Measurements from ENCODE around the gene CYGB.

The CYGB gene

DNA sequence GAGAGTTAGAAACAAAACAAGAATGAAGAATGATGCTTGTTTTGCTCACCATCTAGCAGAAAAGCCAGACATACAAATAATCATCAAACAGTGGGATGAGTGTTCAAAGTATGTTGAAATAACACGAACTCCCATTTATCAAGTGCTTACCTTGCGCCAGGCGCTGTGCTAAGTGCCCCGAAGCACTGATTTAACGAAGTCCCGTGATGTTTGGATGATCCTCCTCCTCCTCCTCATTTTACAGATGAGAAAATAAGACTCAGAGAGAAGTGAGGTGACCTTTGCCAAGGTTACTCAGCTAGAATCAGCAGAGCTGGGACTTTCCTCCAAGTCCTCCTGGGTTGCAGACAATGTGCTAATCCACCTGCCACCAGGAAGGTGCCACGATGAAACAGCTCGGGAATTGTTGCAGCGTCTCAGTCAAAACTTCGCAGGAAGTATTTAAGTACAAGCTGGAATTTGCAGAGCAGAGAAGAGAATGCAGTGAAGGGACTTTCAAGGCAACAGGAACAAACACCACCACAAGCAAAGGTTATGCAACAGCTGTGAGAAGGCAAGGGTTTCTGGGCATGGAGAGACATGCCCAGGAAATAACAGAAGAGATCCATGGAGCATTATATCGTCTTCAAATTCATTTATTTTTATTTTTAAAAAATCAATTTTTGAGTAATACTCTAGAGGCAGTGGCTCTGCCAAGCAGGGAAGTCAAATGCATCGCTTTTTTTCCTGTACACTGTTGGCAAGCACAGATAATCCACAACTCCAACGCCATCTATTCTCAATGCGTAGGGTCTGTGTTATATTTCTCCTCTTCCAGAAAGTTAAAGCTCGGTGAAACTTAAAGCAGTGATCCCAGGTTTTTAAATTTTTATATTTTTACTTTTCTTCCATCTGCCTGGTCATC lies 13.5 kb upstream of the CYGB start:
- no peak for DNase-seq (ENCODE audit: low read depth in 2 of 3, low spot score in 2 of 3)

DNA sequence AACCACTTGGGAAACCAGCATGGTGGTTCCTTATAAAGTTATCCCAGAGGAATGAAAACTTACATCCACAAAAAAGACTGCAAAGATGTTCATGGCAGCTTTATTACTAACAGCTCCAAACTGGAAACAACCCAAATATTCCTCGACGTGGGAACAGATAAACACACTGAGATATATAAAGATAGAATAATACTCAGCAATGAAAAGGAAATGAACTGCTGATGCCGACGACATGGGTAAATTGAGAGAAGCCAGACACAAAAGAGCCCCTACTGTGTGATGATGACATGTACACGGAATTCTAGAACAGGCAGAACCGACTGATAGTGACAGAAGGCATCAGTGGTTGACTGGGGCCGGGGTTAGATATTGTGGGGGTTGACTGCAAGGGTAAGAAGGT lies 12.0 kb upstream of the CYGB start:
- no peak for DNase-seq (ENCODE audit: low read depth in 2 of 3, low spot score in 2 of 3)

DNA sequence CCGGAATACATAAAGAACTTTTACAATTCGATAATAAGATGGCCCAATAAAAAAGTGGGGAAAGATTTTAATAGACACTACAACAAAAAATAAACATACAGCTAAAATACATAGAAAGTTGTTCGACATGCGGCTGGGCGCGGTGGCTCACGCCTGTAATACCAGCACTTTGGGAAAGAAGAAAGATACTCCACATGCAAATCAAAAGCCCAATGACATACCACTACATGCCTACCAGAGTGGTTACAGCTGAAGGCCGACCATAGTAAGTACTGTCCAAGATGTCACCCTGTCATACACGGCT lies 11.7 kb upstream of the CYGB start:
- DNase-seq (ENCODE audit: low read depth in 2 of 3, low spot score in 2 of 3), result no peak

DNA sequence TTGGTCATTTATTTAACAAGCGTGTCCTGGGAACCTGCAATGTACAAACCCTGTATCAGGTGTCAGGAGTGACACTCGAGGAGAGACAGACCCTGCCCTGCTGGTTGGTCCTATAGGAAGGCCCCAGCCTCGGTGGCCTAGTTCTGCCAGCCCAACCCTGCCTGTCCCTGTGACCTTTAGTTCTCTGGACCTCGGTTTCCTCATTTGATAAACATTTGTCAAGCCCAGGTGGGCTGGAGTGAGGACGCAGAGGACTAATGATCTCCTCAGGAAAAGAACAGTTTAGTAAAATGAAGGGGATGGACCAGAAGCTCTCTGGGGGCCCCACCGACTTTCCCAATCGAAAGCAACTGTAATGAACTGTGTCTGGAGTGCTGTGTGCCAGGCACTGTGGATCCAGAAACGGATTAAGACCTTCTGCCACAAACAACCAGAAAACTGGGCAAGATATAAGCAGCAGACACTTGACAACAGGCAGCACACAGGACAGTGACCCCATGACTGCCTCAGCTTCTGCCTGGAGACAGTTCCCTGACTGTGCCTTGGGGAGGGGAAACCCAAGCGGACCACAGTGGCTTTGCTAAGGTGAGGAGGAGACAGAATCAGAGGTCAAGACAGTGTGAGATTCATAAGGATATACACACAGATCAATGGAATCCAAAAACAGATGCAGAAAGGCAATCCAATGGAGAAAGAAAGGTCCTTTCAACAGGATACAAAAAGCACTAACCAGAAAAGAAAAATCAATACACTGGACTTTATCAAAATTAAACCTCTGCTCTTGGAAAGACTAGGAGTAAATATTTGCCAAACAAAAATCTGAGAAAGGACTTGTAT lies 11.1 kb upstream of the CYGB start:
- no peak for DNase-seq (ENCODE audit: low read depth in 2 of 3, low spot score in 2 of 3)

DNA sequence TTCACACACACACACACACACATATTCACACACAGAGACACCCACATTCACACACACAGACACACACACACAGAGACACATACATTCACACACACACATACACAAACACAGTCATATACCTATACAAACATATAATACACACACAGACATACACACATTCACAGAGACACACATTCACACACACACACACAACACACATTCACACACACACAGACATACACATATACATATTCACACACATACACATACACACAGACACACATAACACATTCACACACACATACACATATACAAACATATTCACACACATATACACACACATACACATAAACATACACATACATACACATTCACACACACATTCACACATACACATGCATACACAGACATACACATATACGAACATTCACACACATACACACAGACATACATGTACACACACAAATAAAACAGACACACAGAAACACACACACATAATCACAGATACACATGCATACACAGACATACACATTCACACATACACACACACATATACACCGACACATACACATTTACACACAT lies 10.2 kb upstream of the CYGB start:
- no peak for DNase-seq (ENCODE audit: low read depth in 2 of 3, low spot score in 2 of 3)

DNA sequence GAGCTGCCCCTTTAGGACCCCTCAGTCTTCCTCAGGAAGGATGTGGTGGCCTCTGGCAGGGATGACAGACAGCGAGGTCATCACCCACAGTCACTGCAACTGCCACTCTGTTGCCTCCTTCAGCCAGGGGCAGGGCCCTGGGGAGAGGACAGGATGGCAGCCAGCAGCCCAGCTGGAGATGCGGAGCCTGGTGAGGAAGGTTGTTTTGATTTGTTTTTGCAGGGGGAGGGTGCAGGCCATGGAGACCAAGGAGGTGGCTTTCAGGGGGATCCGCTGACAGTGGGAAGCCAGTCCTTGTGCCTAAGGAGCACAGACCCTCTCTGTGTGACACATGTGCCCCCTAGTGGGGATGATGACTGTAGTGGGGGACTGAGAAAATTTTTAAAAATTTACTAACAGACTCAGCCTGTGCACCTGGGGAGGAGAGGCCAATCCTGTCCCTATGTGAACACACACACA lies 9.7 kb upstream of the CYGB start:
- DNase-seq (ENCODE audit: low read depth in 2 of 3, low spot score in 2 of 3), result no peak

DNA sequence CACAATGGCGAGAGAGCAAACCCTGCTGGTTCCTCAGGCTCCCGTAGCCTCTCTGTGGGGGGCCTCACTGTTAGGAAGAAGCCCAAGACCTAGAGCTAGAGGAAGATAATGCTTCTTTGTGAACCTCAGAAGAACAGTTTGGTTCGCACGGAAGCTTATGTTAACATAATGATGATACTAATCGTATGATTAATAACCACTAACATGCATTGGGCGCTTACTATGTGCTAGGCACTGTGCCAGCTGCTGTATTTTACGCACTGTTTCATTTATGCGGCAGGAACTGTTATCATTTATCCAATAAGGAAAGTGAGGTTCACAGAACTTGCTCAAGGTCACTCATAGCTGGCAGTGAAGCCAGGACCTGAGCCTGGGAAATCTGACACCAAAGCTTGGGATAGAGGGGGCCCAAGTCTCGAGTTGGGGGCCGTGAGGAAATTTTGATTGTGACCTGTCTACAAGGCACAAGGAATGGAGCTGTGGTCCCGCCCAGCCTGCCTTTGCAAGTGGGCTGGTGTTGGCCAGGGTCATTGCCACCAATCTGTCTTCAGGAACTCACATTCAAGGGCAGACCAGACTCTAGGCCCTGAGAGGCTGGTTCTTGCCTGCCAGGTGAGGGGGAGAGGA lies 9.2 kb upstream of the CYGB start:
- DNase-seq (ENCODE audit: low read depth in 2 of 3, low spot score in 2 of 3), result no peak

DNA sequence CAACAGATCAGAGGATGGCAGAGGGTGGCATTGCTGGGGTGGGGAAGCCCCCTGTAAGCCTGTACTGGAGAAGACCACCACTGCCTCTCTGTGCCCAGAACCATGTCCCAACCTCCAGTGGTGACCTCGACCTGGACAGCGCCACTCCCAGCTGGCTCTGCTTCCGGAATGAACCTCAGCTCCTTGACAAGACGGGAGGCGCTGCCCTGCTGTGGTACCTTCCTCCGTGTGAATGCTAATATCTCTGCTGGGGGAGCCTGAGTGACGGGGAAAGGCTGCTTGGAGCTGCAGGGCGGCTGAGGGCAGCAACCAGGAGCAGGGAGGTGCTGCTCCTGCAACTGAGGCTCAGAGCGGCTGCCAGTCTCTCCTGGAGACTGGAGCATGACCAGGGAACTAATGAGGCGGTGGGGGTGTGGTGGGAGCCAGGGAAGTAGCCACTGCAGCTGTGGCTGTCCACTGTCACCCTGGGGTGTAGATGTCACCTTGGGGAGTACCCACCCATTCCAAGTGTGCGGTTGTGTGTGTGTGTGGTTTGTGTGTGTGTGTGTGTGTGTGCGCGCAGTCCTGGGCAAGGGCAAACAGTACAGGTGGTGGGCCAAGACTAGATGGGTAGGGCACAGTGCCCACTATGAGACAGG lies 8.5 kb upstream of the CYGB start:
- DNase-seq (ENCODE audit: low read depth in 2 of 3, low spot score in 2 of 3), result no peak

DNA sequence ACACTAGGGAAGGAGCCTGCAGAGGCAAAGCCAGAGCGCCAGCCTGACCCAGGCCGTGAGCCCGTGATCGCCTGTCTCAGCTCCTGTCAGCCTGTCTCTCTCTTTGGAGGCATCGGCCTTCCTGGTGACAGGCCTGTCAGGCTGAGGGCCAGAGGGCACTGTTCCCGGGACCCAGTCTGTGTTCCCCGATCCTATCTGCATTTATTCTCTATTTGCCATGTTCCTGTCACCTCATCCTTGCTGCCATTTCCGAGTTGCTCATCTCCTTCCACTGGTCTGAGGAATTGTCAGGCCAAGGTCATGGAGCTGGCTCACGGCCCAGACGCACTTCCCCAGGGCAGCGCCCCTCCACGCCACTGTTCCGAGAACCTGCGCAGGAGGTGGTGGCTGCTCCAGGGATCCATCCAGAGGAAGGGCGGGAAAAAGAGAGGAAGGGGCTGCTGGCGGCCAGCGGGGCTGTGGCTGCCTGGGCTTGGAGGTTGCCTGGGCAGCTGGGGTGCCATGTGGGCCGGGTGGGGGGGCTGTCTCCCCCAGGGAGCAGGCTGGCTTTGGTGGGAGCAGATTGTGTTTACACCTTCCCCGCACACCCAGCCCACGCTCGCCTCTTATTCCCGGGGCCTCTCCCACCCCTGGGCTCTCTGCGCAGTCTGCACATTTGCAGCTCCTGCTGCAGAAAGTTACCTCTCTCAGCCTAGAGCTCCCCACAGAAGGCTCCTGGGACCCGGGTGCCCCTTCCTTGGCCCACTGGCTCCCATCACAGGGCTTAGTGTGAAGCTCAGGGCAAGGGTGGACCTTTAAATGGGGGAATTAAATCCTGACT lies 7.2 kb upstream of the CYGB start:
- no peak for DNase-seq (ENCODE audit: low read depth in 2 of 3, low spot score in 2 of 3)

DNA sequence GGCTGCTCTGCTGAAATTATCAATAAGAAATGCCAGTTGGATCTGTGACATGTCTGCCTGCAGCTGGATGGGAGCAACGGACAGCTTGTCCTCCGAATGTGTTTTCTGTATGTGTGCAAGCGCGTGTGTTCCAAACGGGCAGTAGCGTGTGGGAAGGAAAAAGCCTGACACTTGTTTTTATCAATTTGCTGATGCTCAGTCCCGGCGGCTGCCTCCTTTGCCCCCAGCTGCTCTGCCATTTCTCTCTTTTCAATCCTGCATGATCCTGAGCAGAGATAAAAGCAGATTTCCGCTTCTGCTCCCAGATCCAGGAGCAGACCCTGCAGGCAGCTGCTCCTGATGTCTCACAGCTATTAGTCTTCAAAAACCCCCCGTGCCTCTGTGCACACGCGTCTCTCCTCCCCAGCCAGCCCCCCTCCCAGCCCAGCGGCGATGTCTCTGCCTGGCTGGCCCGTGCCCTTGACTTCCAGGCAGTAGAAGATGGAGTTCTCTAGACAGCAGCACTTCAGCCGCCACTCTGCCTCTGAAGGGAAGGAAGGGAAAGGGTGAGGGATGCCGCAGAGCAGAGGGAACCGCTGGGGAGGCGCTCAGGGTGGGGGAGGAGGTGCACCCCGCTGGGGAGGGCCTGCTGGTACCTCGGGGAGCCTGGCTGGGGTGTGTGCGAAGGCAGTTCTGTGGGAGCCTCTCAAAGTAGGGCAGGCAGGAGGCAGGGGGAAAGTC lies 6.5 kb upstream of the CYGB start:
- DNase-seq (ENCODE audit: low read depth in 2 of 3, low spot score in 2 of 3), result no peak

DNA sequence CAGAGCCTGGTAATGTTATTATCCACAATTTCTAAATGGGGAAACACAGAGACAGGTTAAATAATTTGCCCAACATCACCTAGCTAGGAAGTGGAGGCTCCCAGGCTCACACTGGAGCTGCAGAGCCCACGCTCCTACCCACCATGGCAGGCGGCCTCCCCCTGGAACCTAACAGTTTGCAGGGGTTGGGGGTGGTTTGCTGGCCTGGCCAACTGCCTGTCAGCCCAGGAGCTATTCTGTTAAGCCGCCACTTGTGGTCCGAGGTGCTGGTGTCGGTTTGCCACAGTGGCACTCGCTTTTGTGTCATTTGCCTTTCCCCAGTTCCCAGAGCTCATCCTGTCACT lies 5.9 kb upstream of the CYGB start:
- DNase-seq (ENCODE audit: low read depth in 2 of 3, low spot score in 2 of 3), result no peak

DNA sequence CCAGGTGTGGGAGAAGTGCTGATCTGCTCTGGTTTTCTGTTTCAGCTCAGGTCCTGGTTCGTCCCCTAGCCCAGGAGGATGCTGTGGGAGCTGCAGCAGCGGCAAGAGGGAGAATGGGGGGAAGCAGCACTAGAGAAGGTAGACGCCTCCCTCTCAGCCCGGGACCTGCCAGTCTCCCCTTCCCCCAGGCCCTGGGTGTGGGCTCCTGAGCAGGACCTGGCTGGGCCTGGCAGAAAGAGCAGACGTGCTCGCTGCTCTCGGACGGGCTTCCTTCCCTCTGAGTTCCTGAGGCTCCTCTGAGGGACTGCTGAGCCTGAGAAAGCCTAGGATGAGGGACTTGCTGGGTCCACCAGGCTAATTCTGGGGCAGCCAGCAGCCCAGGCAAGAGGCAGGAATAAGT lies 5.5 kb upstream of the CYGB start:
- DNase-seq (ENCODE audit: low read depth in 2 of 3, low spot score in 2 of 3), result no peak

DNA sequence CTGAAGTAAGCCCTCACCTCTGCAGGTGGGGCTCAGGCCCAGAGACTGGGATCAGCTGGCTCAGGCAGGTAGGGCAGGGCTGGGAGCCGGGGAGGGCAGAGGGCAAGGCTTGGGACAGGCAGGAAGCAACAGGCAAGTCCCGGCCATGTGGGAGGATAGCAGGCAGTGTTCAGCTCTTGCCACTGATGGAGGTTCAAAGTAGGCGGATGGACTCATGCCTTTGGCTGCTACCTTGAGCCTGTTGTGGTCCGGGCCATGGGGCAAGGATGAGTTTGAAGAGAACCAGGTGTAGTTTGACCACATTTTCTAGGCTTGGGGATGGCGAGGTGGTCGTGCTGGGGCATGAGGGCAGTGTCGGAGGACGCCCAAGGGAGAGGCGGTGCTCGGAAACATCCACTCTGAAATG lies 5.1 kb upstream of the CYGB start:
- no peak for DNase-seq (ENCODE audit: low read depth in 2 of 3, low spot score in 2 of 3)

DNA sequence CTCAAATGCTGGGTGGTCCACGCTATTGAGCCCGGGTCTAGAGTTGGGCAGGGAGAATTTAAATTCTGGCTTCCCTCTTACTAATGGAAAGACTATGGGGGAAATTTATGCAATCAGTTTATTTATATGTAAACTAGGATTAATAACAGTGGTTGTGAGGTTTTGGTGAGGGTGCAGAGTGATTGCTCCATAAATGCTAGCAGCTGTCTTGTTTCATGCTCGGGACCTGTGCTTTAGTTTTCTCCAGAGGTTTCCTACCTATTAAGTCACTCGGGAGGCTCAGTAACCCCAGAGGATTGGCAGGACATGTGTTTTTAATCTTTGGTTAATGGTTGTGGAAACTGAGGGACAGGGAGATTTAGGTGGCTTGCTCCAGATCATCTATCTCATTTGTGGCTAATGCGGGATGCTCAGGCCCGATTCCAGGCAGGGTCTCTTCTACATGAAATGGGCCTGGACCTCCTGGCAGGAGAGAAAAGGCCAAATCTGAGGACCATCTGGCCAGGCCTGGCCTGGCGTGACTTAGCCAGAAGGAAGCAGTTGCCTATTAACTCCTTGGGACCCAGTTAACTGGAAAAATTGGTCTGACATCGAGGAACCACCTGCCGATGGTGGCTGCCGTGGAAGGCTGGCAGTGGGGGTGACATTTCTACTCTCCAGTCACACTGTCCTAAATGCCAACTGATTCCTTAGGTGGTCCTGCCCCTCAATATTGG lies 4.4 kb upstream of the CYGB start:
- no peak for DNase-seq (ENCODE audit: low read depth in 2 of 3, low spot score in 2 of 3)

DNA sequence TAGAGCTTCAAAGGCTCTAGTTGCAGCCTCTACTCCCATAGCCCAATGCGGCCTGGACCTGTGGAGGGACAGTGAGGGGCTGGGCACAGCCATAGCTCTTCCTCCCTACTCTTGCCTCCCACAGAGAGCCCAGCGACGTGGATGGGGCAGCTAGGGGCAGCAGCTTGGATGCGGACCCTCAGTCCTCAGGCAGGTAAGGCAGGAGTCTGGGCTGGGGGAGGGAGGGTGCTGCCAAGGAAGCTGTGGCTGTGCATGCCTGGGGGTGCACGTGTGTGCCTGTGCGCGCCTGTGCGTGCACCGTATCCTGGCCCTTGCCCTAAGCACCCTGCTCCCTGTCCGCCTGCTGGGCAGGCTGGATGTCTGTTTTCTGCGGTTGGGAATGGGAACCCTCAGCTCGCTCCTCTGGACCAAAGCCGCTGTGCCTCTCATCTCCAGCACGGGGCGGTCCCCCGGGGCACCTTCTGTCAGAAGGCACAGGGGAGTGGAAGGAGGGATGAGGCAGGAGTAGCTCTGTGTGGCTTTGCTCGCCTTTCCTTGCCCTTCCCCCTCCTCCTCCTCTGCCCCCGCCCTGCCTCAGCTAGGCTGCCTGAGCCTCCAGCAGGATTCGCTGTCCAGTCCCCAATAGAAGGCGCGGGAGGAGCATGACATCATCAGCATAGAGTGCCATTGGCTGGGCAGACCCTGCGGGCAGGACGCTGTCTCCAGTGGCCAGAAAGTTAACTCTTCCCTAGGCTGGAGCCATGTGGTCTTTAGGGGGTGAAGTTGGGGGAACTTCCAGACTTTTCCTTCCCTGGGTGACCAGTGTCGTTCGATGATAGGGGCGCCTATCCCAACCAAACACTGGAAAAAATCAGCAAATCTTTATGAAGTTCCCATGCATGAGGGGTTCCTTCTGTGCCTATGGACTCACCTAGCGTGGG lies 3.1 kb upstream of the CYGB start:
- no peak for DNase-seq (ENCODE audit: low read depth in 2 of 3, low spot score in 2 of 3)

DNA sequence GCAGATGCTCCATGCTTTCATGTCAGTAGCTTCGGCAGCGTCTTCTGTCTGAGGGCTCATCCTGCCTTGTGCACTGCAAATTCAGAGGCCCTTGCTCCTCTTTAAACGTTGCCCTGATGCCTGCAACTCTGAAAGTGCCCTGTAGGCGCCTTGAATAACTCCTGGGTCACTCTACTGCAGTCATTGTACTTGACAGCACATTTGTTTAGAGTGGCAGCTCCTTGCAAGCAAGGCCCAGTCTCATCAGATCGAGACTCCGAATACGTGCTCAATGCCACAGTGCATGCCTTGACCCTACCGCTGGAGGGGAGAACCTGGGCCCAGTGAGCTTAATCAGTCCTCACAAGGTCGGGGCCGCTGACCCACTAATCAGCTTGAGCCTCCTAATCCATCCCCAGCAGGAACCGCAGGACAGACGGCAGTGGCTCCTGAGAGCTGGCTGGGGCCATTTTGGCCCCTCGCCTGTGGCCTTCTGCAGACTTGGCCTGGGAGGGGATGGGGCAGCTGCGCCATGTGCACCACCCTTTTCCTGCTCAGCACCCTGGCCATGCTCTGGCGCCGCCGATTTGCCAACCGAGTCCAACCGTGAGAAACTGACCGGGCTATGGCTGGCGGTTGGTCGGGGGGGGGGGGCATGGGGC lies 2.2 kb upstream of the CYGB start, which contains the start of gene PRCD:
TSS of gene PRCD (plus strand) at position 414 of the 641 bp plus-strand sequence. CDS start at position 512, 98 bp downstream.
- no peak for DNase-seq (ENCODE audit: low read depth in 2 of 3, low spot score in 2 of 3)

DNA sequence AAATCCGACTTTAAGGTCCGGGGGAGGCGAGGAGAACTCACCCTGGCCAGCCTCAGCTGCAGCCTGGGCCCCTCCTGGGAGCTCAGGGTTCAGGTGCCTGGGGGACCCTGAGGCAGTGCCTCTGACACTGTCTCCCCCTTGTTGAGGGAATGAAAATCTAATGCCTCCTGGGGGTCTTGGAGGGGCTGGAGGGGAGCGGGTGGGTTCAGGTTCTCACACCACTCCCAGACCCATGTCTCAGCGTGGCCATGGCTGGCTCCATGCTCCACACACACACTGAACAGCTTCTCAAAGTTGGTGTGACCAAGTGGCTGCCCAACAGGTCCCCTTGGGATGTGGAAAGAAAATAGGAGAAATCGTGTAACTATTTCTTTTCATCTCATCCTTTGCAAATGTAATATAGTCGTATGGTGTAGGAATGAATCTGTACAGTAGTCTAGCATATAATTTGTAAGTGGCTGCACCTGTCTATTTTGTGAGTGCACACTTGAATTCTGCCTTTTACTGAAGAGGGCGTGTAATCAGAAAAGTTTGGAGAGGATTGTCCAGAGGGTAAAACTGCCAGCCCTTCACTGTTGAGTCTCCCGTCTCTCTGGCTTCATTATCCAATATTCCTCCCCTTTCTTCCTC lies 1.5 kb upstream of the CYGB start:
- no peak for DNase-seq (ENCODE audit: low read depth in 2 of 3, low spot score in 2 of 3)

Measured in activated CD8-positive, alpha-beta memory T cell treated with anti-CD3 and anti-CD28 coated beads for 48 hours (primary cell).